Stimulated activated CD4-positive, alpha-beta T cell treated with anti-CD3 and anti-CD28 coated beads, TNF-alpha, amount 100 ng/mL, for 24 hours (primary cell): ENCODE measurements around the gene SPAG4.

Experiments used
- DNase-seq, 3 experiments: peaks; one replicate each; pipeline ENCODE4 v3.0.0-alpha.2; 2020; ENCODE audit warnings: low read depth in 3 of 3

Gene SPAG4

DNA sequence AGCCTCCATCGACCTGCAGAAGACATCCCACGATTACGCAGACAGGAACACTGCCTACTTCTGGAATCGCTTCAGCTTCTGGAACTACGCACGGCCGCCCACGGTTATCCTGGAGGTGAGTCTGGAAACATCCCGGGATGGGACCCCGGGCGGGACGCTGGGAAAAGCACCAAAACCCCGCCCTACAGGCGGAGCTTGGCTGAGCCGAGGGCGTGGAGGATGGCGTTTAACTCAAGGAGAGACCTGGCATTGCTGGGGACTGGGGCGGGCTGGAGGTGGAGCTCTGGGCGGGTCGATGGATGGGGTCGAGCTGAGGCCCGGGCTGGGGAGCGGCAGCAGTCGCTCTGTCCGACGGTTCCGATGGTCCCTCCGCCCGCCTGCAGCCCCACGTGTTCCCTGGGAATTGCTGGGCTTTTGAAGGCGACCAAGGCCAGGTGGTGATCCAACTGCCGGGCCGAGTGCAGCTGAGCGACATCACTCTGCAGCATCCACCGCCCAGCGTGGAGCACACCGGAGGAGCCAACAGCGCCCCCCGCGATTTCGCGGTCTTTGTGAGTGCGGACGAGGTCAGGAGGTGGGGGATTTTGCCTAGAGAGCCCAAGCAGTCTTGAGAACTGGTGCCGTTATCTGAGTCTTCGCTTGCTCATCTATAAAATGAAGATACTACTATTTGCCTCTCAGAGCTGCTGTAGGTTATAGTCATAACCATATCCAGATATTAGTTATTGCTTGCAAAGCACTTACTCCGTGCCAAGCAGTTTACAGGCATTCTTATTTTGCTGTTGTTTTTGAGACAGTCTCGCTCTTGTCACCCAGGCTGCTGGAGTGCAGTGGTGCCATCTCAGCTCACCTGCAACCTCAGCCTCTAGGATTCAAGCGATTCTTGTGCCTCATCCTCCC lies 3.8 kb downstream of the SPAG4 start:
- DNase-seq = peak; percentile 57 to 77 (median 59)

DNA sequence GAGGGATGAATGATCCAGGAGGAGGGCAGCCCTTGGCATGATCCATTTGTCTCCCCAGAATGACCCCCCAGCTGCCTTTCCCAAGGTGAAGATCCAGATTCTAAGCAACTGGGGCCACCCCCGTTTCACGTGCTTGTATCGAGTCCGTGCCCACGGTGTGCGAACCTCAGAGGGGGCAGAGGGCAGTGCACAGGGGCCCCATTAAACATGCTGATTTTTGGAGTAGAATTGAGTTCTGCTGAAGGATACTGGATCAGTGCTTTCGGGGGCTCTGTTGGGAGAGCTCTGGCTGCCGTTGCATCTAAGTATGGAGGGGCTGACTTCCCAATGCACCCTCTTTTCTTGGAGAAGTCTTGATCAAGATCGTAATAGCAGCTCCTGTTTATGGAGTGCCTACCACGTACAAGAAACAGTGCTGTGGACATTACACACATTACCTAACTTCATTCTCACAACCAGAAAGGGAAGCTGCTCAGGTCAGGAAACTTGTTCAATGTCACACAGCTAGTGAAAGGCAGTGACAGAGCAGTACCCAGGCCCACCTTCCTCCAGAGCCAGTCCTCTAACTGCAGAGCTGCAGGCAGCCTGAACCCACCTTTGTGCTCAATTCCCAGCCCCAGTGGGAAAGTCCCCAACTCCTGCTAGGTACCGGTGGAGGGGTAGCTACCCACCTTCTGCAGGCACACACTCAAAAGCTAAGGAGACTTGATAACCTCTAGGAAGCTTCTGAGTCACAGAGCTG lies 5.4 kb downstream of the SPAG4 start:
- DNase-seq = no peak

DNA sequence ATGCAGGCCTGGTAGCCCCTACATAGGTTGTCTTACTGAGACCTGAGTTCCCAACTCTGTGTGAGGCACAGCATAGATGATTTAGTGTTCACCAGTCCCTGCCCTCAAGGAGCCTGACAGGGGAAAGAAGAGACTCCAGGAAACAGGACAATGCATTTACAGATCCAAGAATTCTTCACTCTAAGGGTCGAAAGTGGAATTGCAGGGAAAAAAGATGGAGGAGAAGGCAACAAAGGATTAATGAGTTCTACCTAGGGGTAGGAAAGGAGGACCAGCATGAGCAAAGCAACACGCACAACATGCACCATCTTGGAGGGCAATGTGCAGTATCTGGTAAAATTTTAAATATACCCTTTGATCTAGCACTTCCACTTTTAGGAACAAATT lies 5.9 kb downstream of the SPAG4 start:
- no peak for DNase-seq

DNA sequence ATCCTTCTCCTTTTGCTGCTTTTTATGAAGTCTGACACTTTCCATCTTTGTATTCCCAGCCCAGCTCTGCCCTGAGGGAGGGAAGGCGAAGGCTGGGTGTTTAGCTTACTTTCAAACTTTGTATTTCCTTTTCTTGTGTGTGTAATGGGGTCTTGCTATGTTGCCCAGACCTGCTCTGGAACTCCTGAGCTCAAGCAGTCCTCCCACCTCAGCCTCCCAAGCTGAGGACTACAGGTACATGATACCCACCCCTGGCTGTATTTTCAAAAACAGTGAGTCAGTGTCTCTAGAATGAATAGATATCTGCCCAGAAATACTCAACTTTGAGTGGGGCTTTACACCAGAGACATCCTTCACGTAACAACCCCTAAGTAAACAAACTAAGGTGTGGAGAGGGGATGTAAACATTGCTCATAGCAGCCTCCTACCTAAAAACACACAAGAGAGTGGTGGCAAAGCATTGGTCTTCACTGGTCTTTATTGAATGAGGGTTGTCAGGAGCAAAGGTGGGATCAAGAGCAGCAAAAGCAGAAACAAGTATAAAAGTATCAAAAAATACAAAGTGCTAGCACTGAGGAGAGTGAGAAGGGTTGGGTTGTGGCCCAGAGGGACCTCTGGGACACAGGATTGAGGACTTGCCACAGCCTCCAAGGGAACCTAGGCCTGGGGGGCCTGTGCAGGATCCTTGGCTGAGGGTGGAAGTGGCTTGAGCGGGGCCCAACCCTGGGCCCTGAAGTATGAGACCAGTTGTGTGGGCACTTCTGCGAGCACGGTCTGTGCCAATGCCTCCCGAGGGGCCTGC lies 10.2 kb downstream of the SPAG4 start:
- DNase-seq = no peak

DNA sequence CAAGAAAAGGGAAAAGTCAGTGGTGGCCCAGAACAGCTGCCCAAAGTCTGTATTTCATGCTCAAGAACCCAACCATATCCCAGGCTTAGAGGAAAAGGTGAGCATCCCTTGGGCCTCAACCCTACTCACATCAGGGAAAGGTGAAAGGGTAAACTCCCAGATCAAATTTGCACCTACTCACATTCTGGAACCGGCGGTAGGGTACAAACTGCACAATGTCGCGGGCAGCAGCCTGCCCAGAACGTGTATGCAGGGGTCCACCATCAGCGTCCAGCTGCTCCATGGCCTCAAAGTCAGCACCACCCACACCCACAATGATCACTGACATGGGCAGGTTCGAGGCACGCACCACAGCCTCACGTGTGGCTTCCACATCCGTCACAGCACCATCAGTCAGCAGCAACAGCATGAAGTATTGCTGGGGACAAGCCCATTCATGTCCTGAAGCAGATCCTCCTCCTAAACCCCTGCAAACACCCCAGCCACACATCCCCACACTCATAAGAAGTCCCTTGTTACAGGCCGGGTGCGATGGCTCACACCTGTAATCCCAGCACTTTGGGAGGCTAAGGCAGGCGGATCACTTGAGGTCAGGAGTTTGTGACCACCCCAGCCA lies 10.9 kb downstream of the SPAG4 start:
- no peak for DNase-seq

DNA sequence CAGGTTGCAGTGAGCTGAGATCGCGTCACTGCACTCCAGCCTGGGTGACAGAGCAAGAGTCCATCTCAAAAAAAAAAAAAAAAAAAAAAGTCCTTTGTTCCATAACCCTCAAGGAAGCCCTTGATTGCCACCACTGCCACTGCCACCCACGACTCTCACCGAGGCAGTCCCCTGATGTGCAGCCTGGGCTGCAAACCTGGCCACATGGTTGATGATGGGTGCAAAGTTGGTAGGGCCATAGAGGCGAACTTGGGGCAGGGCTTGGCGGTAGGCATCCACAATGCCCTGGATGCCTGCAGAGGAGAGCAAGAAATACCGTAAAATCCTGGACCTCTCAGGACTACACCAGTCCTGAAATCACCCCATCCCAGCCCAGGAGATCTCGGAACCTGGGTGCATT lies 11.5 kb downstream of the SPAG4 start:
- DNase-seq = no peak

DNA sequence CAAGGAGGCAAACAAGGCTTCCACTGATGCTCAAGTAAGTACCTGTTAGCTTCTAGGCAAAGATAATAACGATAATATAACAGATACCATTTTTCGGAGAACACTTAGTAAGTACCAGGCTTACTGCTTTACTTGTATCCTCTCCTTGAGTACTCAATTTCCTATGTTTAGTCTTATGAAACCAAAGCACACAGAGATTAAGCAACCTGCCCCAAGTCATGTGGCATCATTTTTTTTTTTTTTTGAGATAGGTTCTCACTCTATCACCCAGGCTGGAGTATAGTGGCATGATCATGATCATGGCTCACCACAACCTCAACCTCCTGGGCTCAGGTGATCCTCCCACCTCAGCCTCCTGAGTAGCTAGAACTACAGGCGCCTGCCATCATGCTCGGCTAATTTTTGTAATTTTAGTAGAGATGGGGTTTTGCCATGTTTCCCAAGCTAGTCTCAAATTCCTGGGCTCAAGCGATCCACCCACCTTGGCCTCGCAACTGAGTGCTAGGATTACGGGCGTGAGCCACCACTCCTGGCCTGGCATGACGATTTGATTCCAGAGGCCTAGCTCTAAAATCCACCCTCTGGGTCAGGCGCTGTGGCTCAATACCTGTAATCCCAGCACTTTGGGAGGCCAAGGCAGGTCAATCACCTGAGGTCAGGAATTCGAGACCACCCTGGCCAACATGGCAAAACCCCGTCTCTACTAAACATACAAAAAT lies 14.0 kb downstream of the SPAG4 start:
- no peak for DNase-seq

DNA sequence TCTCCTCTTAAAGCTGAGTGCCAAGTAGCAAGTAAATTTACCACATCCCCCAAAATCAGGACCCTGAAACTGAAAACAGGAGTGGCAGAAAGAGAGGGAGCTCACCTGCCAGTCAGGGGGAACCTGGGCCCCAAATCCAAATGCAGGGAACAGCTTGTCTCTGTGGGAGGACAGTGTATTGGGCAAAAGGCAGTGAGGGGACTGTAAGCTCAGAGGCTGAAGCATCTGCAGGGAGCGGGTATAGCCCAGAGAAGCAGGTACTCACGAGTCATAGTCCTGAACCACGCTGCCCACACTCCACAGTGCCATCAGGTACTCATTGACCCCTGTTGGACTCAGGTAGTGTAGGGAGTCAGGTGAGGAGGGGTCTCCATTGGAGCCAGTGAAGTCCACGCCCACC lies 15.0 kb downstream of the SPAG4 start:
- no peak for DNase-seq

DNA sequence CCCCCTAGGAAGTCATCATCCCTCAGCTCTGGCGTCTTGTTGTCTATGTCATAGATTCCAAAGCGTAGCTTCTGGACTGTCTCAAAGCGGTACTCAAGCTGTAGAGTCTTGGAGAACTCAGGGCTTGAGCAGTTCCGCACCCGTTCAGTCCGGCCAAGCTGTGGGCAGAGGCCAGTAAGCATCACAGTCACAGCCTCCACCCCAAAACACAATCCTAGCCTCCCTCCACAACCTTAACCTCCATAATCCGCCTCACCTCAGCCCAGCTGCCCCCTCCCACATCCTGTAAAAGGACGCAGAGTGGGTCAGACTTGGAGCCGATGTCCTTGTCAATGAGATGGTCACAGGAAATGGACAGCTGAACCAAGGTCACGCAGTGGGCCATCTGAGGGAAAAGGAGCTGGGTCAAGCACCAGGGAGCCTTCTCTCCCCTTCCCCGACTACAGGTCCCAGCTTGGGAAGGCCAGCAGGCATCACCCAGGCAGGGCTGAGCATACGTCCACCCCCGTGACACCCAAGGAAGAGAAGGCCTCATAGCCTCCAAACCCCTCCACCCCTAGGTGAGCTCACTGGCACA lies 17.0 kb downstream of the SPAG4 start:
- no peak for DNase-seq

DNA sequence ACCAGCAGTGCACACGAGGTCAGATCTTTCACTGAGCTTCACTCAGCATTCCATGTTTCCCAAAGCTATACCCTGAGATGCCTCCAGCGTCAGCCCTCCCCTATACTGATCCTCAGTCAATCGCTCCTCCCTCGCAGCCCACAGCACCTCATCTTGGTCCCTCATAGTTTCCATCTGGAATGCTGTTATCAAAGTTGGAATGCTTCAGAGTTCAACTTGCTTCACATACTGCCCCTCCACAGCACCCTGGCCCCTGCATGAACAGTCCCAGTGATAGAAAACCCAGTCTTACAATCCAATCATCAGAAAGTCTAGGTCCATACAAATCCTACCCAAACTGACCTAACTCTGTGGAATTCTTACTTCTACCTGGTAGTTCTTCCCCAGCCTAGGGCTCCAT lies 20.0 kb downstream of the SPAG4 start:
- DNase-seq = no peak

DNA sequence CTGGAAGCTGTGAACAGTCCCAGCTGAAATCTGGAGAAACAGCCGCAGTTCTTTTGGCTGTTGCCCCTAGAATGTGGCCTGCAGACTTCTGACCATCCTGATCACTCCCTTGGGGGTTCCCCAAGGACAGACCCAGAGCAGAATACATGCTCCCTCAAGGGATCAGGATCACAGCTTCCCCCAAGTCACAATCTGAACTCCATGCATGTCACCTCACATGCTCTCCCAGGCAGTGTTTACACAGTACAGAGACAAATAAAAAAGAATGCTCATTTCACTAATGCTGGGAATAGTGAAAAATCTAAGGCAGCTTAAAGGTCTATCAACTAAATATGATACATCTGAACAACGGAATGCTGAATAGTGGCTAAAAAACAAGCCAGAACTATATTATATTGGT lies 20.5 kb downstream of the SPAG4 start:
- DNase-seq = no peak

DNA sequence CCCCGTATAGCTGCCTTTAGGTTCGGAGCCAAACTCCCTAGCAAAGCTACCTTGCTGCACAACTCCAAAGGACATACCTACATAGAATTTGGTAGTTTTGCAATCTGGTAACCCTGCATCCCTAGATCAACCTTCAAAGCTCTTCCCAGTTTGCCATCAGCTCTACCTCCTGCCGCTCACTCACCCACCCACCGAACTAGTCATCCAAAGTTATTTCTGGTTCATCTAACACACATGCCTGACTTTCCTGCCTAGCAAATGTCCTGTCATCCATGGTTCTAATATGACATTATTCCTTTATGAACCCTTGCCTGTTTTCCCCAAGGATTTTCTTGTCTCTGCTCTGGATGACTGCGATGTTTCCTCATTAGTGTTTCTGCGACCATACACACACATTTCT lies 21.6 kb downstream of the SPAG4 start:
- no peak for DNase-seq

DNA sequence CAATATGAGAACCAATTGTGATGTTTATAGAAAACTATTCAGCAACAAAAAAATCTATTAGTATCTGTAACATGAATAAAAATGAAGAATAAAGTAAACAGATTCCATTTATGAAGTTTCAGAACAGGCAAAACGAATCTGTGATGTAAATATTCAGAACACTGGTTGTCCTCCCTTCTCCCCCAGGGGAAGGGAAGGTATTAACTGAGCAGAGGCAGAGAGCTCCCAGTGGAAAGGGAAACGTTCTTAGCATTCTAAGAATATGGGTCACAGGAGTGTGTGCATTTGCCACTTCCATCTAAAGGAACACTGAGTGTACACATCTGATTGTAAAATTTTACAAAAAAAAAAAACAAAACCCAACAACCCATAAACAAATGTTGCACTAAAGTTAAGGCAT lies 23.1 kb downstream of the SPAG4 start:
- no peak for DNase-seq

DNA sequence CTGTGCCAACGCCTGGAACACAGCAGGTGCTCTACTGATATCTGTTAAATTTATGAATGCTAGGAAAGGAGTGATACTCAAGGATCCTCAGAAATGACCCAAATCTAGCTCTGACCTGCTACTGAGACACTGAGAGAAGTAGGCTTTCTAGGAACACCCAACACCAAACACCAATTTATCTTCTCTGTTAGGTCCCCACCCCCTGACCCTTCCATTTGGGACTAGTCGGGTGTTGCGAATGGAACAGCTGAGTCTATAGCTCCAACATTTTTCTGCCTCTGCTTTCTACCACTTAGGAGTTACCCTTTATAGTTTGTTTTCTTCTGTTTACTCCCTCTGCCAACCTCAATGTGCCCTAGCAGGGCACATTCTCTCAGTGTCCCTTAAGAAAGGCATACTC lies 25.1 kb downstream of the SPAG4 start:
- no peak for DNase-seq

DNA sequence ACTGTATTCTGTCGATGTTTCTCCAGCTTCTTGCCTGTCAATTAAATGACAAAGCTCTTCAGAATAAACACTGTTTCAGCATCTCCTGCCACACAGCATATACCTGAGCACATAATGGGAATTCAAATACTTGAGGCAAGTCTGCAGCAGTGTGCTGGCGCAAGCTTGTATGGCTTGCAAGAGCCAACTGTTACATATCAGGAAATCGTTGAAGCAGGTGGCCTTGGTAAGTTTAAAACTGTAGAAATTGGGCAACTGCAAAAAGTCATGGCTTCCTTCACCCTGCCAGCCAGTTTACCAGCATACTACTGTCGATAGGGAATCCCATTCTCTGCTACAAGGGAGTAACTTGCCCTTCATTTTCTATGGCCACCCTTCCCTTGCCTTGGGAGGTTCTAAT lies 26.1 kb downstream of the SPAG4 start:
- DNase-seq = no peak

DNA sequence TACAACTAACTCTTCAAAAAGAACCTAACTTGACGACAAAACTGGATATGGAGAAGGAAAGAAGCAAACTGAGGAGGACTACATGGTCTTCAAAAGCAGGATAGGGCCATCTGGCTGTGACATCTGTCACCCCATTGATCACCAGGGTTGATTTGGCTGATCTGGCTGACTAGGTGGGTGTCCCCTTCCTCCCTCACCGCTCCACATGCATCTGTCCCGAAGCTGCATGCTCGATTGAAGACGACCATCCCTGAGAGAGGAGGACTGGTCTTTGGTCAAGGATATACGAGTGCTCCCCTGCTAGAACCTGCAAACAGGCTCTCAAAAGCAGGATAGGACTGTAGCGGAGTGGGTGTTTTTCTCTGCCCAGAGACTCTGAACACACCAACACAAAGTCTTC lies 27.4 kb downstream of the SPAG4 start:
- no peak for DNase-seq

DNA sequence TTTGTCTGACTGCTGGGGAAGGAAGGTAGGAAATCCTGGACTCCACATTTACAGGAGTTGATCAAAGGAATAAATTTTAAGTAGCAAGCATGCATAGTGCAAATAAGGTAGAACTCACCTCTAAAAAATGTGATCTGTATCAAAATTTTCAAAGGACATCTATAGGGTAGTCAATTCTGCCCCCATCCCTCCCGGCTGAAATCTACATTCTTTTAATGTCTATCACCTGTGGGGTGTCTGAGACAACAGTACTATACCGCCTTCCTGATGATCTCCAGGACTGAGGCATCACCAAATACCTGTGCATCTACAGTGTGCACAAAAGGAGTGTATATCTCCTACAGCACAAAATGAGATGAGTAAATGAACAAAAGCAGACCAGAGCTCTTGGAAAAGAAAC lies 29.2 kb downstream of the SPAG4 start:
- no peak for DNase-seq

DNA sequence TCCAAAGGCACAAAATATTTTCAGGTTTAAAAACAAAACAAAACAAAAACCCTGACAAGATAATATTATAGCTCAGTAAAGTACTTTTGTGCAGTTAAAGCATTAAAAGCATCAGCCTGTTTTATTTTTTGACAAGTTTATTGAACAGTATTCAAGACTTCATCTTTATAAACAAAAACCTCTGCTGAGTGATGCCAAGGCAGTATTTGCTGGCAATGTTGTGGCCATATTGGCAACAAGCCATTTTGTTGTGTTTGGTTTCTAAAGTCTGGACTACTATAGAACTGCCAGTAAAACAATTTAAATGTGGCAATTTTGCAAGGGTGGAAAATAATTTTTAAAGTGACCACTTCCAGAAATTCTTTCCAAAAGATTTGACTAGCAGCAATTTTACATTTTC lies 33.2 kb downstream of the SPAG4 start:
- no peak for DNase-seq

DNA sequence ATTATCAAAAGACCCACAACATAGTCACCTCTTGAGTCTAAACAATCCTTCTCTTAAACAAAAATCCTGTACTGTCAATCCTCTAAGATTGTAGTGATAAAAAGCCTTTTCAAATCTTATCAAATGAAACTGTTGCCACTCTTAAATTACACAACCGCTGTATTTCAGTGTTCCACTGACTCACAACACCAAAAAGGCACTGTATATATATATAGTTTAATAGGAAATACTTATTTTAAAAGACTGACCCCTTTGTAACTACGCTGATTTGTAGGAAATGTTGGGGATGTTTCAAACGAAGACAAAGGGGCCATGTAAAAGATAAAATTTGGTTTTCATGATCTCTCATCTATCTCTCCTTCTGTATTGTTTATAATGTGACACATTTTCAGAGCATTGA lies 35.0 kb downstream of the SPAG4 start:
- no peak for DNase-seq

DNA sequence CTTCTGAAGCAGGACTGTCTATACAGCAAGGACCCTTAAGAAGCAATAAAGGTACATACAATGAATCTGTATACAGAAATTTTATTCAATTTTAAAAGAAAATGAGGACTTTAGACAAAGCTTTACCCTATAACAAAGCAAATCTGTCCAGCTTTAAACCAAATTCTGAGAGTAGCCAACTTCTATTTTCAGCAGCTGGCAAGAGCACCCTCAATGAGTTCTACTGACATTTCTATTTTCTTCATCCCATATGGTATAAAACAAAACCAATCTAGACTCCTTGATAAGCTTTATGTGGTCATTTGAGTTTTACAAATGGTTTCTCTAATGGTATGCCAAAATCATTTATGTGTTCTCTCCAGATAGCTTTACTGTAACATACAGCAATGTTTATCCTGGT lies 36.3 kb downstream of the SPAG4 start:
- no peak for DNase-seq
